Measurements from ENCODE around the gene TMEM125. TPM values are rescaled to one million over a fixed set of nuclear protein-coding genes. Genes with fewer than 3 reads are reported as not detected.

The TMEM125 gene
- total and polyA plus RNA-seq, 9 of the 15 experiments (the other 6 are each of a cell fraction or from before 2014, with no cell fraction given), result 0.07 to 0.08 TPM; not detected in 7

DNA sequence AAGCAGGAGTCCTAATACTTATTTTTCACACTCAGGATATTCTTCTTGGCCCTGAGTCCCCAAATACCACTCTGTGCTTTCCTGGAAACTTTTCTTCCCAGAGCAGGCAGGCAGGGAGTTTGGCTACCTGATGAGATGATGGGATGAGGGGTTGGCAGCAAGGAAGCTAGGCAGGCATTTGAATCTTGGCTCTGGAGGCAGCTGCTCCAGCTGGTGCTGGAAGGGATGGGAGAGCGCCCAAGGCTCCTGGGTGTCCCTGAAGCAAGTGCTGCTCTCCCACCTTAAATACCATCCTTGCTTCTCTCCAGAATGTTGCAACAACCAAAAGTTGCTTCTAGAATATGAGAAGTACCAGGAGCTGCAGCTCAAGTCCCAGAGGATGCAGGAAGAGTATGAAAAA, 48.0 kb upstream of the TMEM125 start:
- ChIA-PET CTCF (ENCODE audit: low intra/inter-chr PET ratio) (no interaction called here), POLR2A (interaction anchor here (1.1 to 1.4 kb wide), 2 partner anchors 14 to 24 kb away, joined by 3 to 4 read pairs; no protein-coding TSS in a partner anchor)
- no peaks in the 10 kb centered on the region for H3K9me3 ChIP-seq (replicated peaks; ENCODE audit: control insufficient read depth, insufficient read depth, low read depth, low read length)
- no peak overlapping the region for H3K27ac ChIP-seq (ENCODE audit: extremely low read depth, low read depth, low read length)
- H4K20me1 ChIP-seq (replicated peaks; ENCODE audit: control insufficient read depth, insufficient read depth, low read length), result peaks cover 11% of the 10 kb centered on the region
- intact Hi-C loops (cut with micrococcal nuclease) (no loop called here), in situ Hi-C loops (cut with MboI) (no loop called here)
- H3K79me2 ChIP-seq (ENCODE audit: control insufficient read depth, insufficient read depth, low read length), result no peaks in the 10 kb centered on the region
- no peaks in the 10 kb centered on the region for H3K4me1 ChIP-seq (replicated peaks in 1 of 2; ENCODE audit: control insufficient read depth in 2 of 2, insufficient read depth in 2 of 2, low read length in 2 of 2)
- BruUV-seq (replicated peaks), result no TSS peak
- no peak for FAIRE-seq
- no peak for DNase-seq (ENCODE audit: extremely low read depth in 1 of 4, low spot score in 3 of 4)
- H3K9ac ChIP-seq (ENCODE audit: insufficient read depth in 1 of 2, low read depth in 2 of 2, low read length in 2 of 2), result no peak overlapping the region
- H3K36me3 ChIP-seq (ENCODE audit: control insufficient read depth, insufficient read depth, low read length), result no peaks in the 10 kb centered on the region
- no peaks in the 10 kb centered on the region for H3K9me1 ChIP-seq (ENCODE audit: control insufficient read depth, insufficient read depth, low read length)
- WGBS (ENCODE audit: insufficient coverage, low coverage, missing lambda C conversion rate), result 0% methylated on average over 1 of the region's 1 CpG
- ATAC-seq, result no peak
- no peak overlapping the region for H3K4me3 ChIP-seq
- TF ChIP-seq CTCF (IDR thresholded peaks at IDR 0.05 in 2 of 3, conservative IDR thresholded peaks at IDR 0.05 in 1 of 3; ENCODE audit: insufficient read depth in 2 of 3, low read depth in 1 of 3, low read length in 3 of 3), result no peak
- no peak for TF ChIP-seq ELF1 (tag; IDR thresholded peaks at IDR 0.05)
- no peak for TF ChIP-seq ZNF408 (CRISPR knock-in tag; IDR thresholded peaks at IDR 0.05; ENCODE audit: low read depth)
- no peak for TF ChIP-seq ZNF217 (CRISPR knock-in tag; IDR thresholded peaks at IDR 0.05)
- TF ChIP-seq, protein P1, sequence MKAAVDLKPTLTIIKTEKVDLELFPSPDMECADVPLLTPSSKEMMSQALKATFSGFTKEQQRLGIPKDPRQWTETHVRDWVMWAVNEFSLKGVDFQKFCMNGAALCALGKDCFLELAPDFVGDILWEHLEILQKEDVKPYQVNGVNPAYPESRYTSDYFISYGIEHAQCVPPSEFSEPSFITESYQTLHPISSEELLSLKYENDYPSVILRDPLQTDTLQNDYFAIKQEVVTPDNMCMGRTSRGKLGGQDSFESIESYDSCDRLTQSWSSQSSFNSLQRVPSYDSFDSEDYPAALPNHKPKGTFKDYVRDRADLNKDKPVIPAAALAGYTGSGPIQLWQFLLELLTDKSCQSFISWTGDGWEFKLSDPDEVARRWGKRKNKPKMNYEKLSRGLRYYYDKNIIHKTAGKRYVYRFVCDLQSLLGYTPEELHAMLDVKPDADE (conservative IDR thresholded peaks at IDR 0.05; ENCODE audit: control insufficient read depth, low read depth, low read length), result no peak
- TF ChIP-seq U2AF1 (optimal IDR thresholded peaks at IDR 0.05; ENCODE audit: low read depth, low read length), result no peak
- TF ChIP-seq, protein P2, sequence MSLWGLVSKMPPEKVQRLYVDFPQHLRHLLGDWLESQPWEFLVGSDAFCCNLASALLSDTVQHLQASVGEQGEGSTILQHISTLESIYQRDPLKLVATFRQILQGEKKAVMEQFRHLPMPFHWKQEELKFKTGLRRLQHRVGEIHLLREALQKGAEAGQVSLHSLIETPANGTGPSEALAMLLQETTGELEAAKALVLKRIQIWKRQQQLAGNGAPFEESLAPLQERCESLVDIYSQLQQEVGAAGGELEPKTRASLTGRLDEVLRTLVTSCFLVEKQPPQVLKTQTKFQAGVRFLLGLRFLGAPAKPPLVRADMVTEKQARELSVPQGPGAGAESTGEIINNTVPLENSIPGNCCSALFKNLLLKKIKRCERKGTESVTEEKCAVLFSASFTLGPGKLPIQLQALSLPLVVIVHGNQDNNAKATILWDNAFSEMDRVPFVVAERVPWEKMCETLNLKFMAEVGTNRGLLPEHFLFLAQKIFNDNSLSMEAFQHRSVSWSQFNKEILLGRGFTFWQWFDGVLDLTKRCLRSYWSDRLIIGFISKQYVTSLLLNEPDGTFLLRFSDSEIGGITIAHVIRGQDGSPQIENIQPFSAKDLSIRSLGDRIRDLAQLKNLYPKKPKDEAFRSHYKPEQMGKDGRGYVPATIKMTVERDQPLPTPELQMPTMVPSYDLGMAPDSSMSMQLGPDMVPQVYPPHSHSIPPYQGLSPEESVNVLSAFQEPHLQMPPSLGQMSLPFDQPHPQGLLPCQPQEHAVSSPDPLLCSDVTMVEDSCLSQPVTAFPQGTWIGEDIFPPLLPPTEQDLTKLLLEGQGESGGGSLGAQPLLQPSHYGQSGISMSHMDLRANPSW (CRISPR knock-in tag; IDR thresholded peaks at IDR 0.05), result no peak
- TF ChIP-seq, protein P3, sequence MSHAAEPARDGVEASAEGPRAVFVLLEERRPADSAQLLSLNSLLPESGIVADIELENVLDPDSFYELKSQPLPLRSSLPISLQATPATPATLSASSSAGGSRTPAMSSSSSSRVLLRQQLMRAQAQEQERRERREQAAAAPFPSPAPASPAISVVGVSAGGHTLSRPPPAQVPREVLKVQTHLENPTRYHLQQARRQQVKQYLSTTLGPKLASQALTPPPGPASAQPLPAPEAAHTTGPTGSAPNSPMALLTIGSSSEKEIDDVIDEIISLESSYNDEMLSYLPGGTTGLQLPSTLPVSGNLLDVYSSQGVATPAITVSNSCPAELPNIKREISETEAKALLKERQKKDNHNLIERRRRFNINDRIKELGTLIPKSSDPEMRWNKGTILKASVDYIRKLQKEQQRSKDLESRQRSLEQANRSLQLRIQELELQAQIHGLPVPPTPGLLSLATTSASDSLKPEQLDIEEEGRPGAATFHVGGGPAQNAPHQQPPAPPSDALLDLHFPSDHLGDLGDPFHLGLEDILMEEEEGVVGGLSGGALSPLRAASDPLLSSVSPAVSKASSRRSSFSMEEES (CRISPR knock-in tag; IDR thresholded peaks at IDR 0.05), result no peak
- TF ChIP-seq, protein P4, sequence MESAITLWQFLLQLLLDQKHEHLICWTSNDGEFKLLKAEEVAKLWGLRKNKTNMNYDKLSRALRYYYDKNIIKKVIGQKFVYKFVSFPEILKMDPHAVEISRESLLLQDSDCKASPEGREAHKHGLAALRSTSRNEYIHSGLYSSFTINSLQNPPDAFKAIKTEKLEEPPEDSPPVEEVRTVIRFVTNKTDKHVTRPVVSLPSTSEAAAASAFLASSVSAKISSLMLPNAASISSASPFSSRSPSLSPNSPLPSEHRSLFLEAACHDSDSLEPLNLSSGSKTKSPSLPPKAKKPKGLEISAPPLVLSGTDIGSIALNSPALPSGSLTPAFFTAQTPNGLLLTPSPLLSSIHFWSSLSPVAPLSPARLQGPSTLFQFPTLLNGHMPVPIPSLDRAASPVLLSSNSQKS (CRISPR knock-in tag; IDR thresholded peaks at IDR 0.05), result no peak
- TF ChIP-seq ARHGAP35 (IDR thresholded peaks at IDR 0.05; ENCODE audit: partially characterized antibody), result no peak
- no peak for TF ChIP-seq COPS2 (conservative IDR thresholded peaks at IDR 0.05)
- TF ChIP-seq TEAD1 (CRISPR knock-in tag; IDR thresholded peaks at IDR 0.05), result no peak
- TF ChIP-seq SRSF9 (IDR thresholded peaks at IDR 0.05; ENCODE audit: borderline replicate concordance, low read depth, low read length), result no peak
- no peak for TF ChIP-seq CBFA2T2 (conservative IDR thresholded peaks at IDR 0.05)
- peaks cover 40 to 62% of the 10 kb centered on the region in 2 experiments for H3K27me3 ChIP-seq (ENCODE audit: control insufficient read depth in 2 of 2, insufficient read depth in 2 of 2, low read length in 2 of 2)
- no peak overlapping the region for H3K4me2 ChIP-seq (ENCODE audit: insufficient read depth, low read length)
- no peak overlapping the region for H2AFZ ChIP-seq (ENCODE audit: low read depth, low read length)
